HG03103 (cell line): ENCODE results near the gene PANX1.

Experiments
- ATAC-seq: cut with Tn5 transposase; IDR thresholded peaks from one replicate; pipeline ENCODE4 v1.9.1; 2021; ENCODE audit warnings: low read depth; ENCODE audit not compliant: unreplicated experiment

The PANX1 gene

GRCh38 chr11:94128291-94128745, 323 bp upstream of the PANX1 start:
- peak; percentile 19 for ATAC-seq

- no peak for ATAC-seq
Observed at GRCh38 chr11:94129512-94130297, 1.1 kb downstream of the PANX1 start.

- no peak for ATAC-seq
Observed at GRCh38 chr11:94130298-94131046, 1.8 kb downstream of the PANX1 start.

- no peak for ATAC-seq
Observed at GRCh38 chr11:94131047-94131717, 2.5 kb downstream of the PANX1 start.

DNA sequence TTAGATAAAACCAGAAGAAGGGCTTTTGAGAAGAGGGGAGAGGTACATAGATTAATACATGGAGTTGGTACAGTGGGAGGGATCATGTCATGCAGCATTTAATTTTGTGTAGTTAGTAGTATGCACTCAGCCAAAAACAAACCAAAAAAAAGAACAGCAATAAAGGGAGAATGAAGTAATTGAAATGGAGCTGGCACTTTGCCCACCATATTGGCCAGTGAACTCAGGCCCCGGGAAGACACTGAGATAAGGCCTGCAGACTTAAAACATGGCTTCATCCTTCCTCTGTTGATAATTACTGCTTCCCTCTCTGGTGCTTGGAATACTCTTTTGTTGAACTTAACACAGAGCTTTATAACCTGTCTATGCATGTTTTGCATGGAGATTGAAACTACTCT, 3.1 kb downstream of the PANX1 start:
- ATAC-seq, result no peak

DNA sequence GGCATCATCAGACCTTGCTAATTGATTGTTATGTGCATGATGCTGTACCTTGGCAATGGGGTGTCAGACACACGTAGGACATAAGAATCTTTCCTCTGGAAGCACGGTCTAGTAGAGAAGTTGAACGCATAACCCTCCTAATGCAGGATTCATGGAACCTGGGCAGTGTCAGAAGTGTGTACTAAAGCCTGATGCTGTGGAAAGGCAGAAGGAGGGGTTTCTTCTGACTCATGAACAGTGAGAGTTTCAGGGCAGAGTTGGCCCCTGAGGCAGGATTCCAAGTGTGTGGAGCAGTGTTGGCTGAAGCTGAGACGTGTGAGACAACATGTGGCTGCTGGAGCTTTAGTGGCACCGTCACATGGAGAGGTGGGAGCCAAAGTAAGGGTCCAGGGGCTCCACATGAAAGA, 3.5 kb downstream of the PANX1 start:
- no peak for ATAC-seq

DNA sequence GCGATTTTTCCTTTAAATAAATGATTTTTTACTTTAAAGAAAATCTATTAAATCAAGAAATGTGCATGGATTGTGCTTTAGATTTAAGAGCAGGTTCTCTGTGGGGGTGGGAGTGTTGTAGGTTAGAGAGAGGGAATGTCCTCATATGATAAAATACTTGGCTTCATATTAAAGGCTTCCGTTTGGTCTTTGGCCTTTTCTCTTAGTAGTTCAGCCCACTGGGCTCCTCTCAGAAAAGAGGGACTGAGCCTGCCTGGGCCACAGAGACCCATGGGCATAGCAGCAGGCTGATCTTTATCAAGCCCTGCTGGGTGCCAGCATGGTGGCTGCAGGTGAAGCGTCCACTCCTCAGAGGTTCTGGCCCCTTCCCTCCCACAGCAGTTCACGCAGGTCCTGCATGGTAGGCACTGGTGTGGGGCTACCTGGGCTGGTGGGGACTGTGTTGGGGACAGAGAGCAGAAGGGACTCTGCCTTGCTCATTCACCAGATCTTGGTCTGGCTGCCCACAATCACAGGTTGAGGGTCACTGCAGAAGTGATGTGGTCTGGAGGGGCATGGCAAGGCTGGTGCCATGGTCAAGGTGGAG, 4.3 kb downstream of the PANX1 start:
- ATAC-seq, result no peak

GRCh38 chr11:94133752-94134151, 5.1 kb downstream of the PANX1 start:
- no peak for ATAC-seq

DNA sequence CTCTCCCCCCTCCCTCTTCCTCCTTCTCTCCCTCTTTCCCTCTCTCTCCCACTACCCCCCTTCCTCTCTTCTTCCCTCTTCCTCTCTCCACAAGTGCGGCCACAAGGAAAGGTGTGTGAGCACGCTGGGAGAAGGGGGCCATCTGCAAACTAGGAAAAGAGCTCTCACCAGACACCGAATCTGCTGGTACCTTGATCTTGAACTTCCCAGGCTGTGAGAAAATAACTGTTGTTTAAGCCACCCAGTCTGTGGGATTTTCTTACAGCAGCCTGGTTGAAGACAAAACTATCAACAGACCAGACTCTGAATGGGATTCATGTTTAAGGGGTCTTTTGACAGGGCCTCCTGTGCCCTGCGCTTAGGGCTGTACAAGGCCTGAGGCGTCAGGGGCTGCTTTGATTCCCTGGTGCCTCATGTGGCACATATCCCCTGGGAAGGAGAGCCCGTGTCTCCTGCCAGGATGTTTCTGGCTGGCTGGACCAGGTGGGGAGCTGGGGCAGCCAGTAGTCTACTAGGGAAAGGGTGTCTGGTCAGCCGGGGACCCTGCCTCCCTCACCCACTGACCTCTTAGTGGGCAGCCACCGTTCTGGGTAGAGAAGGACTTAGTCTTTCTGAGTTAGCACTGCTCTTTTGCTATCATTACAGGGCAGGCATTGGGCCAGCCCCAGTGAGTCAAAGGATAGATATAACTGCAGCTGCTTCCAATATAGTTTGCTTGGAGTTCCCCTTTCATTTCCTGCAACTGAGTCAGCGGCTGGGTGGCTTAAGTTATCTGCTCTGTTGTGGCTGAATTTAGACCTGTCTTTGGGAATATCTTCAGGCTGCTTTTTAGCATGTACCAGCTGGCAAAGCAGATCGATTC, 6.2 kb downstream of the PANX1 start:
- ATAC-seq, result no peak

- ATAC-seq, result no peak
Observed at GRCh38 chr11:94139416-94139815, 10.8 kb downstream of the PANX1 start.

- no peak for ATAC-seq
Observed at GRCh38 chr11:94140154-94140655, 11.6 kb downstream of the PANX1 start.

GRCh38 chr11:94141511-94142307, 13.1 kb downstream of the PANX1 start:
- no peak for ATAC-seq

DNA sequence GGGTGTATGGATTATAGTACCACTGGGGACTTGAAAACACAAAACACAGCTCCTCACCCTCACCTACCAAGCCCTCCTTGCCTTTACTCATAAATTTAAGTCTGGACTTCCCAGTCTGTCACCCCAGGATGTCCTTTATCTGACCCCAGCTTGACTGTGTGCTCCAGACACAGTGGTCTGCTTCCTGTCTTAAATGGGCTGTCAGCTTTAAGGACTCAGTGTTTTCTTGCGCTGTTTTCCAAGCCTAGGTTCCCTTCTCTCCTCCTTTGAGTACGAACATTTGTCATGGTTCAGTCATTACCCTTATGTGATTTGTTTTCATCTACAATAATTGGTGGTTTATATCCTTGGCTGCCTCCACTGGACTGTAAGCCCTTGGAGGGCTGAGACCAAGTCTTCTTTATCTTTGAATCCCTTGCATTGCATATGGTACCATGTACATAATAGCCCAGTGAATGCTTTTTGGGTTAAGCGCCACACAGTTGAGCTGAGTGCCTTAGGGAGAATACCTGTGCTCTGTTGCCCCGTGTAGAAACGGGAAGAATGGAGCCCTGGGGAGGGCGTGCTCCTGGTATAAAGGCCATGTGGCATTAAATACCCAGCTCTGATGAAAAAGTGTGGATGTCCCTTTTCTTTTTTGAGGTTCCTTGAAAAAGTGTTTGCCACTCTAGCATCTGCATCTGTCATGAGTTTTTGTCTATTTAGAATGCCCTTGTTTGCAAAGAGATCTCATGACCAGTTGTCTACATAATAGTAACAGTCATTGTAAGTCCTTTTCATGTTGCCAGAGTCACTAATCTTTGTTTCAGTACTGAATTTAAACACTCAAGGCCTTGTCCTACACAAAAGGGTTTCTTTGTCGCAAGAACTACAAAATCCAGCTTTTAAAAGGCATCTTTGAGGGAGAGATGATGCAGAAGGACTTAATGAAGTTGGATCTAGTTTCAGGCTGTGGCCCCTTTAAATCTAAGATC, 14.0 kb downstream of the PANX1 start:
- no peak for ATAC-seq

GRCh38 chr11:94144216-94144615, 15.6 kb downstream of the PANX1 start:
- no peak for ATAC-seq

- ATAC-seq, result no peak
Observed at GRCh38 chr11:94144664-94145063, 16.0 kb downstream of the PANX1 start.

- no peak for ATAC-seq
Observed at GRCh38 chr11:94145431-94145830, 16.8 kb downstream of the PANX1 start.

- no peak for ATAC-seq
Observed at GRCh38 chr11:94145916-94146315, 17.3 kb downstream of the PANX1 start.

DNA sequence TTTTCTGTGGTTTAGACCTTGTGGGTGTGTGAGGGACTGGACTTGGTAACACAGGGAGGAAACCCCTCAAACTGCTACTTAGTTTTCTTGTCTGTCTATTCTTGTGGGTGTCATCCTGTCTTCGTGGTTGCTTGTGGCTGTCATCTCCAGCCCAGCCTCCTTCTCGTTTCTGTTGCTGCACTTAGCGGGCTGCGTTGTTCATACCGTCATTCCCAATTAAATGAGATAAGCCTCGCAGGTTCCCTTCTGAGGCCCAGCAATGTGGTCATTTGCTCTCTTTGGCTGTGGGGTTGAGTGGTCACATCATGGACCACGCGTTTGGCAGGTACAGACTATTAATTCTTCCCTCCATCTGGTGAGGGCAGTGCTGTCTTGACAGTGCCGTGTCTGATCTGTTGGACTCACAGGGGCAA, 18.8 kb downstream of the PANX1 start:
- no peak for ATAC-seq
